TTC549 (cell line): ENCODE data around the gene GBP3.
"Not testable (repeated sequence)": the region's sequence is repeated elsewhere in the genome, so short reads cannot be mapped to it uniquely, and the experiment has no call there.

Experiments
- FAIRE-seq: peaks from 2 replicates; lab custom pipeline; 2012; peaks lifted over from hg19 to GRCh38; lab: Jason Lieb, UNC

The GBP3 gene

GRCh38 chr1:89040315-89040626, 17.6 kb upstream of the GBP3 start:
- FAIRE-seq: no peak

DNA sequence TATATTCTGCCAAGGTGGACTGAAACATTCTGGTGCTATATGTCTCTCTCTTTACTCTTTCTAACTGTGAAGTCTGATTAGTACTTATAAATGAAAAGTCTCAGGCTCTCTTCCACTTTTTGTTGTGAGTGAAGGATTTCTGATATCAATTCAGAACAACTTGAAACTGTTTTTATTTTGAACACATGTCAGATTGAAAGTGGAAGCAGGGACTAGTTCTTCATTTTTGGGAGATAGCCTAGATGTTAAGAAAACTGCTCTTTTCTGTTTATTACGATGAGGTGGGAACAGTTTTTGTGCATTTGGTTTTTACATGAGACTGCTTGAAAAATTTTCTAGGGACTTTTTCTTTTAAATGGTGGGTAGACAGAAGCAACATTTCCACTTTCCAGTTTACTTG, 14.5 kb upstream of the GBP3 start:
- FAIRE-seq: no peak

GRCh38 chr1:89035080-89035479, 12.4 kb upstream of the GBP3 start:
- no peak for FAIRE-seq

DNA sequence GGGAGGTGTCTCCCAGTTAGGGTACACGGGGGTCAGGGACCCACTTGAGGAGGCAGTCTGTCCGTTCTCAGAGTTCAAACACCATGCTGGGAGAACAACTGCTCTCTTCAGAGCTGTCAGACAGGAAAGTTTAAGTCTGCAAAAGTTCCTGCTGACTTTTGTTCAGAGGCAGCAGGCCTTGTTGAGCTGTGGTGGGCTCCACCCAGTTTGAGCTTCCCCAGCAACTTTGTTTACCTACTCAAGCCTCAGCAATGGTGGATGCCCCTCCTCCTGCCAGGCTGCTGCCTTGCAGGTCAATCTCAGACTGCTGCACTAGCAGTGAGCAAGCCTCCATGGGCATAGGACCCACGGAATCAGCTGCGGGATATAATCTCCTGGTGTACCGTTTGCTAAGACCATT, 11.3 kb upstream of the GBP3 start:
- not testable (repeated sequence) for FAIRE-seq

- not testable (repeated sequence) for FAIRE-seq
Observed at GRCh38 chr1:89029051-89029450, 6.4 kb upstream of the GBP3 start.

DNA sequence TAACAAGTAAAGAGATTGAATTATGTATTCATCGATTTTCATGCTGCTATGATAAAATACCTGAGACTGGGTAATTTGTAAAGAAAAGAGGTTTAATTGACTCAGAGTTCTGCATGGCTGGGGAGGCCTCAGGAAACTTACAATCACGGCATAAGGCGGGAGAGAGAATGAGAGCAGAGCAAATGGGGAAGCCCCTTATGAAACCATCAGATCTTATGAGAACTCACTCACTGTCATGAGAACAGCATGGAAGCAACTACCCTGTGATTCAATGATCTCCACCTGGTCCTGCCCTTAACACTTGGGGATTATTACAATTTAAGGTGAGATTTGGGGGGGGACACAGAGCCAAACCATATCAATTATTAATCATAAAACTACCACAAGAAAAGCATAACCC, 3.3 kb upstream of the GBP3 start:
- FAIRE-seq: no peak

- FAIRE-seq: no peak
Observed at GRCh38 chr1:89023026-89023425, 360 bp upstream of the GBP3 start.

DNA sequence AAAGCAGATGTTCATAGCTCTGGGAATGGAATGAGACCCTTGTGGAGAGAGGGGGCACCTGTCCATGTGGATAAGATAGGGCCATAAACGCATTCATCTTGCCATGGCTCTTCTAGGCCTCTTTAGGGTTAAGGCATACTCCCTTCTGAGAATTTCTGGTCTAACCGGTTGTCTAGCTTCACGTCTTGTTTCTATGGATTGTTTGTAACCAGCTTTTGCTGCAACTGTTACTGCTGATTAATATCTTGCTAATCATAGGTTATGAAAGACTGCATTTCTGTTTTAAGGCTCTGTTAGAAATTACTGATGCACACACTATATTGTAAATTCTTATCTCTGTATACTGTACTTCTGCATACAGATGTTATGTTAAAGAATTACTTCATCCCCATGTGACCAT, 4.3 kb downstream of the GBP3 start:
- not testable (repeated sequence) for FAIRE-seq

GRCh38 chr1:89008511-89008910, 14.2 kb downstream of the GBP3 start:
- FAIRE-seq: no peak

- FAIRE-seq: no peak
Observed at GRCh38 chr1:89005286-89006151, 17.1 kb downstream of the GBP3 start.

GRCh38 chr1:89002176-89002575, 20.5 kb downstream of the GBP3 start:
- not testable (repeated sequence) for FAIRE-seq

DNA sequence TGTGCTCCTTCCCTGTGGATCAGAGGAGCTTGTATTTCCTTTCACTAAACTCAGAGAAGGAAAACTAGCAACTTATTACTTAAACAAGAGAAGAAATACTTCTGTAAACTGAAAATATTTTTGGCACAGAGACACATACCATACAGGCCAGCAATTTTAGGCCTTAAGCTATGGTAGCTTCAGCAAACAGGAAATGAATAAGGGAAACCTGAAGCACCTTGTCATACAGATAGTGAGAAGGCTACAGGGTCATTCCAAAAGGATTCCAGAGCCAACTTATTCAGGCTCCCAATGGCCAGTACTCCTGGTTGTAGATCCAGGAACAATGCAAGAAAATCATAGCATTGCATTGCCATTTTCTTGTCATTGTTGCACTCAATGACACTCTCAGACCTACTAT, 21.2 kb downstream of the GBP3 start:
- no peak for FAIRE-seq

DNA sequence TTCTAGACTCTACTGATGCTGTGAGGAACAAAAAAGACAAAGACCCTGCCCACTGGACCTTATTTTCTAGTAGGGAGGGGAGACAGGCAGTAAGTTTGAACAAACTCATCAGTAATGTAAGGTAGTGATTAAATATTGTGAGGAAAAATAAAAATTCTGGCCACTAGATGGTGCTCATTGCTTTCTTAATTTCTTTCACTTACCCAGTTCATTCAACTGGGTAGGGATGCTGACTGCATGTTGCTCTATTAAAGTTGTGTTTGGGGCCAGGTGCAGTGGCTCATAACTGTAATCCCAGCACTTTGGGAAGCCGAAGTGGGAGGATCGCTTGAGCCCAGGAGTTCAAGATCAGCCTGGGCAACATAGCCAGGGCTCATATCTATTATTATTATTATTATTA, 23.9 kb downstream of the GBP3 start:
- peak; percentile 71 for FAIRE-seq

GRCh38 chr1:88990426-88990825, 32.2 kb downstream of the GBP3 start:
- FAIRE-seq: no peak

DNA sequence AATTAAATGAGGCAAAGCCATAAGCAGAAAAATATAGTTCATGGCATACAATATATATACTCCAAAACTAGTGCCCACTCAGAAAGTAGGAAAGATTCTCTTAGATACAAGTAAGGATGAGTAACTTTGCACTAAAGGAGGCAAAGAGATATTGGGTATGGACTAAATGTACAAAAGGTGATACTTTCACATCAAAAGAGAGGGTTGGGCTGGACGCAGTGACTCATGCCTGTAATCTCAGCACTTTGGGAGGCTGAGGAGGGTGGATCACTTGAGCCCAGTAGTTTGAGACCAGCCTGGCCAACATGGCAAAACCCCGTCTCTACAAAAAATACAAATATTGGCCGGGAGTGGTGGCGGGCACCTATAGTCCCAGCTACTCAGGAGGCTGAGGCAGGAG, 37.0 kb downstream of the GBP3 start:
- no peak for FAIRE-seq

GRCh38 chr1:88985032-88985431, 37.6 kb downstream of the GBP3 start:
- FAIRE-seq: no peak

GRCh38 chr1:88984569-88984968, 38.1 kb downstream of the GBP3 start:
- FAIRE-seq: no peak

- FAIRE-seq: no peak
Observed at GRCh38 chr1:88983791-88984559, 38.7 kb downstream of the GBP3 start.

DNA sequence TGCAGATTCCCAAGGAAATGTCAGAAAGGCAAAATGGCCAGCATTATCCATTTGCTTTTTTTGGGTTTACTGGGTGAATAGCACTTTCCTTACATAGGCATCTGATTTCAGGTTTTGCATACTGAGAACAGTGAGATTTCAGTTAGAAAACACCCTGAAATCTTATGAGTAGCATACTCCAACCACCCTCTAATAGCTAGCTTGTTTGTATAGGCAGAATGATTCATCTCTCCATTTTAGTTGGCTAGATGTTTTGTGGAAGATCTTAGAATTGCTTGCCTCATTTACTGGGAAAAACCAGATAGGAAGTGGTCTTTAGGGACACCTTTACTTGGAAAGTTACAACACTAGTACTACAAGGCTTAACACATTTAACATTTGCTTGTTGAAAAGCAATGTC, 40.6 kb downstream of the GBP3 start:
- no peak for FAIRE-seq

DNA sequence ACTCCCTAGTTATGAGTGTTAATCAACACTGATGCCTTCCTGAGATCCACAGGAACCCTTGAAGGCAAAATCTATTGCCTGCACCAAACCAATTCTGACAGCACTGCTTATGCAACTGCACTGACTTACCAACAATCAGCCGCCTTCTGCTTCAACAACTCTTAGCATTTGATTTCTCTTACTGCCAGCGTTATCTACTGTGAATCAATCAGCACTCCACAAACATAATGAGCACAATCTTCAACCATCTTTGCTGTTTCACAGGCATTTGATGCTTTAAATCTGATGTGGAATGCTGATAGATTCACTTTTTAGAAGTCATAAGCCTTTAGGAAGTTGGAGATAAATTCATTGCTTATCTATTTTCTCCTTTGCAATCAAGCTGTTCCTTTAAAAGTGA, 41.2 kb downstream of the GBP3 start:
- not testable (repeated sequence) for FAIRE-seq

GRCh38 chr1:88980870-88981269, 41.8 kb downstream of the GBP3 start:
- FAIRE-seq: no peak

DNA sequence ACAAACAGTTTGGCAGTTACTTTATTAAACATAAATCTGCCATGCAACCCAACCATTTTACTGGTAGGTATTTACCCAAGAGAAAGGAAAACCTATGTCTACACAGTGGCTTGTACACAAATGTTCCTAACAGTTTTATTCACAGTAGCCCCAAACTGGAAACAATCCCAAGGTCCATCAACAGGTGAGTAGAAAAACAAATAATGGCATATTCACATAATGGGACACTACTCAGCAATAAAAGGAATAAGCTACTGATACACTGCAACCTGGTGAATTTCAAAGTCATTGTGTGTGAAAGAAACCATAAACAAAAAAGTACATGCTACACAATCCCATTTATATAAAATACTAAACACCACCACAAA, 42.9 kb downstream of the GBP3 start:
- FAIRE-seq: no peak

DNA sequence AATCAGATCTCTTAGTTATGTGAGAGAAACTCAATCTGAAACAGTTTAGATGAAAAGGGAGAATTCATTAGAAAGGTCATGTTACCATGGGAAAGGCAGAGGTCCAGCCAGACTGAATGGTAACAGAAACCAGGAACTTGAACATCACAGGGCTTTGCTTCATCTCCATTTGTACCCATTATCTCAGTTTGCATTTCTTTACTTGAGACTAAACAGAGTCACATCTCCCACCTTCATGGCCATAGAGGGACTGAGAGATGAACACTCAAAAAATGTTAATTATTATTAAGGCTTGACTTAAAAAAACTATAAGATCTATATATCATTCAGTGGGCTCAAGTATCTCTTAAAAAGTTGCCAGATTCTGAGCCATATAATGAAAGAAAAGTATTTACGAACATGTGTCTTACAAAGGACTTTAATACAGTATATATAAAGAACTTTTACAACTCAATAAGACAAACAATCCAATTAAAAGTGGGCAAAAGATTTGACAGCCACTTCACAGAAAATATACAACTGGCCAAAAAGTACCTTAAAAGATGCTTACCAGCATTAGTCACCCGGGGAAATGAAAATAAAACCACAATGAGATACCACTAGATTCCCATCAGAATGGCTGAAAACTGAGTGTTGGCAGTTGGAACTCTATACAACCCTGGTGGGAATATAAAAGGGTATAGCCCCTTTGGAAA, 43.5 kb downstream of the GBP3 start:
- no peak for FAIRE-seq
